Upper lobe of left lung (tissue), 4 donors: Measurements from ENCODE around the gene PTGDR.

Source experiments
- POLR2AphosphoS5 ChIP-seq, 2 donors: sonication (generic); formaldehyde crosslinking; IDR thresholded peaks; one replicate each; pipeline ENCODE4 v1.5.1; 2017; ENCODE audit warnings: antibody characterized with exemption in 2 of 2
- TF ChIP-seq, protein P1 (sequence below), 6 experiments: fragments of 450-650 bp in 4 of 6; fragments of 200-600 bp in 2 of 6; sonication (generic) in 2 of 6; IDR thresholded peaks; one replicate each; pipeline ENCODE4 v1.5.1; 2016 to 2019; ENCODE audit warnings: antibody characterized with exemption in 6 of 6

DNA sequence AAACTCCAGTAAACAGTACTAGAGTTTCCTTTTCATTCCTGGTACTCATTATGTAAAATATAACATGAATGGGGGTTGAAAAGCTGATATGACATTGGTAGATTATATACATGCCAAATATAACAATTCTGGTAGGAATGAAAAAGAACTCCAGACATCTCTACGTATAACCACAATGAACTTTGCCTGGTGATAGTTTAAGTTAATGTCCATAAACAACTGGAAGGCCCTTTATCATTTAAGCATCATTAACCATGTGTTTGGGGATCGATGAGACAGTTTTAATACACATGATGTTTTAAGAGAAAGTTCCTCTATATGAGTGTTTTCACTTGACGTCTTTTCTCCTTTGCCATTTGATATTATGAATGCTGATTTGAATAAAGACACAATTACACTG, 52.4 kb downstream of the PTGDR start:
- TF ChIP-seq POLR2AphosphoS5 (IDR thresholded peaks at IDR 0.05) = no peak
- TF ChIP-seq, protein P1, sequence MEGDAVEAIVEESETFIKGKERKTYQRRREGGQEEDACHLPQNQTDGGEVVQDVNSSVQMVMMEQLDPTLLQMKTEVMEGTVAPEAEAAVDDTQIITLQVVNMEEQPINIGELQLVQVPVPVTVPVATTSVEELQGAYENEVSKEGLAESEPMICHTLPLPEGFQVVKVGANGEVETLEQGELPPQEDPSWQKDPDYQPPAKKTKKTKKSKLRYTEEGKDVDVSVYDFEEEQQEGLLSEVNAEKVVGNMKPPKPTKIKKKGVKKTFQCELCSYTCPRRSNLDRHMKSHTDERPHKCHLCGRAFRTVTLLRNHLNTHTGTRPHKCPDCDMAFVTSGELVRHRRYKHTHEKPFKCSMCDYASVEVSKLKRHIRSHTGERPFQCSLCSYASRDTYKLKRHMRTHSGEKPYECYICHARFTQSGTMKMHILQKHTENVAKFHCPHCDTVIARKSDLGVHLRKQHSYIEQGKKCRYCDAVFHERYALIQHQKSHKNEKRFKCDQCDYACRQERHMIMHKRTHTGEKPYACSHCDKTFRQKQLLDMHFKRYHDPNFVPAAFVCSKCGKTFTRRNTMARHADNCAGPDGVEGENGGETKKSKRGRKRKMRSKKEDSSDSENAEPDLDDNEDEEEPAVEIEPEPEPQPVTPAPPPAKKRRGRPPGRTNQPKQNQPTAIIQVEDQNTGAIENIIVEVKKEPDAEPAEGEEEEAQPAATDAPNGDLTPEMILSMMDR (IDR thresholded peaks at IDR 0.05) = no peak
